Activated CD8-positive, alpha-beta memory T cell treated with anti-CD3 and anti-CD28 coated beads, Interleukin-2, amount 50 U/mL, for 48 hours (primary cell): Measurements from ENCODE around the gene SLC17A2.
"Not testable (repeated sequence)": the region's sequence is repeated elsewhere in the genome, so short reads cannot be mapped to it uniquely, and the experiment has no call there.

ENCODE experiments used
- DNase-seq: peaks from one replicate; pipeline ENCODE4 v3.0.0-alpha.2; 2020

Gene SLC17A2

DNA sequence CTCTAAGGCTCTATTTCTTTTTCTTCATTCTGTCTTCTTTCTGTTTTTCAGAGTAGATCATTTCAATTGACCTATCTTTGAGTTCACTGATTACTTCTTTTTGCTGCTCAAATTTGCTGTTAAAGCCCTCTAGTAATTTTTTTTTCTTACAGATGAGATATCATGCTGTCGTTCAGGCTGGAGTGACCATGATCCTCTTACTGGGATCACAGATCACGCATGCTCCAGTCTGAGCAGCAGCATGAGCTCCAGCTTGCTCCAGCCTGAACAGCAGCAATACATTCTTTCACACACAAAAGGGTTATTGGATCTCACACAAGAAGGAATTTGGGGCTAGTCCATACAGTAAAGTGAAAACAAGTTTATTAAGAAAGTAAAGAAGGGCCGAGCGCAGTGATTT is 19.8 kb upstream of the SLC17A2 start:
- DNase-seq, result no peak

DNA sequence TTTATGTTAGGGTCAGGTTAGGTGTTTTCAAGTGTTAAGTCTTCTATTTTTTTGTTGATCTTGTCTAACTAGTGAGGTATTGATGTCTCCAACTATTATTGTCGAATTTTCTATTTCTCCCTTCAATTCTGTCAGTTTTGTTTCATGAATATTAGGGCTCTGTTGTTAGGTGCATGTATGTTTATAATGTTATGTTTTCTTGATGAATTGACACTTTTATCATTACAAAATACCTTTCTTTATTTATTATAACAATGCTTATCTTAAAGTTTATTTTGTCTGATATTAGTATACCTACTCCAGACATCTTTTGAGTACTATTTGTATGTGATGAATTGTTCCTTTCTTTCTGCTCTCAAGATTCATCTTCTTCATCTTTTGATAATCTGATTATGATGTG is 19.2 kb upstream of the SLC17A2 start:
- DNase-seq, result no peak

DNA sequence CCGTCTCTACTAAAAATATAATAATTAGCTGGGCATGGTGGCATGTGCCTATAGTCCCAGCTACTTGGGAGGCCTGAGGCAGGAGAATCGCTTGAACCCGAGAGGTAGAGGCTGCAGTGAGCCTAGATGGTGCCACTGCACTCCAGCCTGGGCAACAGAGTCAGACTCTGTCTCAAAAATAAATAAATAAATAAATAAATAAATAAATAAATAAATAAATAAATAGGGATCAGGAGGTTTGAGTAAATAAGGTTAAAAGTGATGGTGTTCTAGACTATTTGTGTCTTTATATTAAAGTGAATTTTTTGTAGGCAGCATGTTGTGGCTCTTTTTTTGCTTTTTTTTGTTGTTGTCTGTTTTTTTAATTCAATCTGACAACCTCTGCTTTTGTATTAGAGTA is 17.0 kb upstream of the SLC17A2 start:
- DNase-seq, result not testable (repeated sequence)

DNA sequence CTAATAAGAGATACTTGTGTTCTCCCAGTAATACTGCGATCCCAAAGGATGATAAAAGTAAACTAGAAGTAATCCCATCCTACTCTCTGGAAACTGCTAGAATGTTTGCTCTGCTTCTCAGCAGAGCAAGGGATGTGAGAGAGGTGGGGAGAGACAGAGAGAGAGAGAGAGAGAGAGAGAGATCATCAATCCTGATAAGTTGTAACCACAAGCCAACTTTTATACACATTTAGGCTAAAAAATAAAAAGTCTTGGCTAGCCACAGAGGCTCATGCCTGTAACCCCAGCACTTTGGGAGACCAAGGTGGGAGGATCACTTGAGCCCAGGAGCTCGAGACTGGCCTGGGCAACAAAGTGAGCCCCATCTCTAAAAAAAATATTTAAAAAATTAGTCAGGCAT is 16.1 kb upstream of the SLC17A2 start:
- DNase-seq, result no peak

DNA sequence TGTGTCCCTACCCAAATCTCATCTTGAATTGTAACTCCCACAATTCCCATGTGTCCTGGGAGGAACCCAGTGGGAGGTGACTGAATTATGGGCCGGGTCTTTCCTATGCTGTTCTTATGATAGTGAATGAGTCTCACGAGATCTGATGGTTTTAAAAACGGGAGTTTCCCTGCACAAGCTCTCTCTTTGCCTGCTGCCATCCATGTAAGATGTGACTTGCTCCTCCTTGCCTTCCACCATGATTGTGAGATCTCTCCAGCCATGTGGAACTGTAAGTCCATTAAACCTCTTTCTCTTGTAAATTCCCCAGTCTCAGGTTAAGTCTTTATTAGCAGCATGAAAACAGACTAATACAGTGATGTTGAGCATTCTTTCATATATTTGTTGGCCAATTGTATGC is 15.2 kb upstream of the SLC17A2 start:
- not testable (repeated sequence) for DNase-seq

DNA sequence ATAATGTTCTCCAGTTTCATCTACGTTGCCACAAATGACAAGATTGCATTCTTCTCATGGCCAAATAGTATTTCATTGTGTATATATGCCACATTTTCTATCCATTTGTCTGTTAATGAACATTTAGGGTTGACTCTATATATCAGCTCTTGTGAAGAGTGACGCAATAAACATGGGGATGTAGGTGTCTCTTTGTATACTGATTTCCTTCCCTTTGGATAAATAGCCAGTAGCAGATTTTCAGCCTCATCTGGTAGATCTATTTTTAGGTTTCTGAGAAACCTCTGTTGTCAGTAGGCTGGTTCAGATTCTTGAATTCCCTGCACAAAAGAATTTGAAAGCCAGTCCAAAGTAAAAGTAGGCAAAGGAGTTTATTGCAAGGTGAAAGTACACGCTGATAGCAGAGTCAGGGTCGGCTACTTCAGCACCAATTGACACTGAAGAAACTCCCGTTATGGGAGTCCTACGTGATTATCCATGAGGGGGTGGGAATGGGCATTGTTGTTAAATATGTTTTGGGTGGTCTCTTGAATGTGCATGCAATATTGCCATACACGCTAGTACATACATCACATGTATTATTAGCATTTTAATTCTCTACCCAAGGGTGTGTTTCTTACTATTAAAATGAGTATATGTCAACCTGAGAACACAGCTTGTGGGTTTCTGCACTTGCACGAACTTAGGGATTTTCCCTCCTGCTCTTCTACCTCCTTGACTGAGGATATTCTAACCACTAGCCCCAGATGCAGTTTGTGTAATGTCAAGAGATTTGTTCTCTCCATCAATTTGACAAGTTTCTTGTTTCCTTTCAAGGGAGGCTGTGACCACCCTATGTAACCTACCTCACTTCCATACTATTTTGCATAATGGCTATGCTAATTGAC is 14.4 kb upstream of the SLC17A2 start:
- DNase-seq, result no peak

DNA sequence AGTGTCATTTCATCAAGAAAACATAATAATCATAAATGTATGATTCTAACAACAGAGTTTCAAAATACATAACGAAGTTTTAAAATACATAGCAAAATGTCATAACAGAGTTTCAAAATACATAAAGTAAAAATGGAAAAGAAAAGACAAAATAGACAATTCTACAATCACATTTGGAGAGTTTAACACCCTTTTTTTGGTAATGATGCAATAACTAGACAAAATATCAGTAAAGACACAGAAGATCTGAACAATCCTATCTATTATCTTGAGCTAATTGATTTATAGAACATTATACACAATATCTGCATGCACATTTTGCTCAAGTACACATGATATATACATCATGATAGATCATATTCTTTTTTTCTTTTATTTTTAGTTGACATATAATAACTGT is 13.4 kb upstream of the SLC17A2 start:
- DNase-seq, result no peak

DNA sequence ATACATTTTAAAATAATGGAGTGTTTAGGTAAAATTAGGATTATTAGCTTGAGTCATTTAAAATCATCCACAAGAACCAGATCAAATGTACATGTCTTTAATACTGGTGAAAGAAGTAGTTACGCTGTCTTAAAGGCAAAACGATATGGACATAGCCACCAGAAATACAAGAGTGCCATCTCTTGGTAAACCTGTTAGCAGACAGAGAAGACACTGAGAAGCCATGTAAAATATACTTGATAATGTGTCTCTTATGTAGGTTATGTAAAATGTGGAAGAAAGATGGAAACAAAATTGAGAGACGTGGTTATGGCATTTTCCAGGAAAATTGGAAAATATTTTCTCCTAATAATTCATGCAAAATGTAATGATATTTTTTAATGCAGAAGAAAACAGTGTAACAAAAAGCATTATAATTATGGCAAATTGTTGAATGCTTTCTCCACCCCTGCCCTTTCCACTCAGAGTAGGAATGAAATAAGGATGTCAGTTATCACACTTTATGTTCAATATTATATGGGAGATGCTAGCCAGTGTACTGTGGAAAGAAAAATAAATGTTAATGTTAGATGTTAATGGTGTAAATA is 12.2 kb upstream of the SLC17A2 start:
- DNase-seq, result no peak

DNA sequence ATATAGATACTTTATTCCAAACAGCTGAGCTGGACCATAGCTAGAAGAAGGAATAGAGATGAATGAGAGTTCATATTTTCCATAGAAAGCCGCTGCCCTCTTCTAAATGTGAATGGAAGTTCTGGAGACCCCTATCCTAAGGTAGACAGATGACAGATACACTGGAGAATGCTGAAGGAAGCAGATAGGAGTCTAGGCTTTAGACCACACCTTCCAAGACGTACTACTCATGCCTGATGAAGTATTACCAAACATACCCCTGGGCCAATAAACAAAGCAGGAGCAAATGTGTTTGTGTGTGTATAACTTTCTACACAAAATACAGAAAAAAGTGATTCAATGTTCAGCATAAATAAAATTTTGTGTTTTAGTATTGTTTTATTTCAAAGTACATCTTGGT is 9.1 kb upstream of the SLC17A2 start:
- DNase-seq, result no peak

DNA sequence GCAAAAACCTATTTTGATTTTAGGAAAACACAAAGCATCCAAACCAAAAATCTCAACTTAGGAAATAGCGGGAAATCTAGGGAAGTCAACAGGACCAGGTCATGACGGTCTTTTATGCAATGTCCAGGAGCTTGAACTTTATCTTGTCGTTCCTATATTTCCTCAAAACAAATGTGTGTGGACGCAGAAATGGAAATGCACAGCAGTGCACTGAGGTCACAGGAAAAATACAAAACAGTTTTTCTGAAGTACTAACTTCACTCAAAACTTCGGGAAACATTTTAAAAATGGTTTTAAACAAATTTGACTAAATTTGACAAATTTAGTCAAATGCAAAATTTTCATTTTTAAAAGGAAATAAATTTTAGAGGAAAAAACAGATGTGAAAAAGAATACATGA is 5.5 kb upstream of the SLC17A2 start:
- no peak for DNase-seq

DNA sequence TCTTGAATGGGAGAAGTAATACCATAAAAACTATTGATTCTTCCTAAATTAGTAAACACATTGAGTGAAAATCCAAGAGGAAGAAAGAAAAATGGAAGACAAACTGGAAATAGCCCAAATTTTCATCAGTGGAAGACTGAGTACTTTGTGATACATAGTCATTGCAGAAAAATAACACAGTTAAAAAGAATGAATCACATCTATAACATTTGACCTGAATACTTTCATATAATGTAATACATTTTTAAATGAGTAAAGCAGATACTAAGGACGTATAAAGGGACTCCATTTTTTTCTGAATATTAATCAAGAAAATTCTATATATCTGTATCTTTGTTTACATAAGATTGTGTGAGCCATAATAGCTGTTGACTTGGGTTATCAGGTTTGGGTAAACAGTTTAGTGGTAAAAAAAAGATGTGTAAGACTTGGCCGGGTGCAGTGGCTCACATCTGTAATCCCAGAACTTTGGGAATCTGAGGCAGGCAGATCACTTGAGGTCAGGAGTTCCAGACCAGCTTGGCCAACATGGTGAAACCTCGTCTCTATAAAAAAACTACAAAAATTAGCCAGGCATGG is 4.3 kb upstream of the SLC17A2 start:
- DNase-seq, result no peak

DNA sequence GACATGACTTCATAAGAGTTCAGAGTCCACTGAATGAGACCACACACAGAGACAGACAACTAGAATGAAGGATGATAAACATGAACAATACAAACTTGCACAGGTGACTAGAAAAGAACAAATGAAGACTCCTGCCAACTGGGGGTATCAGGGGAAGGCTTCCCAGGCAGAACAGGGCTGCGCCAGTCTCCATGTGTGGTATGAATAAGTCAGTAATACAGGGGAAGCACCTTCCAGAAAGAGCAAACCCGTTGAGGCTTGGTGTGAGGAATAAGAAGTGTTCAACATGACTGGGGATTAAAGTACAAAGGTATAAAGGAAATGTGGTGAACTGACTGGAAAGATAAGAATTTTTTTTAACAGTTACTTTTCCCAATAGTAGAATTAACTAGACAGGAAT is 3.7 kb upstream of the SLC17A2 start:
- no peak for DNase-seq

DNA sequence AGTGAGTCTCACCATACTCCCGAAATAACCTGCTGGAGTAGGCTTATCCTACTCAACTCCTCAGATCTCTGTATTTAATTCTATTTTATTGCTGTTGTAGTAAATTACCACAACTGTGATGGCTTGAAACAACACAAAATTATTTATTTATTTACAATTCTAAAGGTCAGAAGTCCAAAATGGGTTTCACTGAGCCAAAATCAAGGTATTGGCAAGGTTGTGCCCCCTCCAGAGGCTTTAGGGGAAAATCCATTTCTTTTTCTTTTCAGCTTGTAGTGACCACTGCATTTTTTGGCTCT is 869 bp upstream of the SLC17A2 start:
- no peak for DNase-seq

DNA sequence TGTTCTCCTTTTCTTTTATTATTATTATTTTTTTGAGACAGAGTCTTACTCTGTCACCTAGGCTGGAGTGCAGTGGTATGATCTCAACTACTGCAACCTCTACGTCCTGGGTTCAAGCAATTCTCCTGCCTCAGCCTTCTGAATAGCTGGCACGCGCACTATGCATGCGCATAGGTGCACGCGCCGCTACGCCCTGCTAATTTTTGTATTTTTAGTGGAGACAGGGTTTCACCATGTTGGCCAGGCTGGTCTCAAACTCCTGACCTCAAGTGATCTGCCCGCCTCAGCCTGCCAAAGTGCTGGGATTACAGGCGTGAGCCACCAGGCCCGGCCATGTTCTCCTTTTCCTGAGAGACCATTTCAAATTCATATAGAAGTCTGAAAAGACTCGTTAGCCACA is 706 bp downstream of the SLC17A2 start:
- DNase-seq, result not testable (repeated sequence)

DNA sequence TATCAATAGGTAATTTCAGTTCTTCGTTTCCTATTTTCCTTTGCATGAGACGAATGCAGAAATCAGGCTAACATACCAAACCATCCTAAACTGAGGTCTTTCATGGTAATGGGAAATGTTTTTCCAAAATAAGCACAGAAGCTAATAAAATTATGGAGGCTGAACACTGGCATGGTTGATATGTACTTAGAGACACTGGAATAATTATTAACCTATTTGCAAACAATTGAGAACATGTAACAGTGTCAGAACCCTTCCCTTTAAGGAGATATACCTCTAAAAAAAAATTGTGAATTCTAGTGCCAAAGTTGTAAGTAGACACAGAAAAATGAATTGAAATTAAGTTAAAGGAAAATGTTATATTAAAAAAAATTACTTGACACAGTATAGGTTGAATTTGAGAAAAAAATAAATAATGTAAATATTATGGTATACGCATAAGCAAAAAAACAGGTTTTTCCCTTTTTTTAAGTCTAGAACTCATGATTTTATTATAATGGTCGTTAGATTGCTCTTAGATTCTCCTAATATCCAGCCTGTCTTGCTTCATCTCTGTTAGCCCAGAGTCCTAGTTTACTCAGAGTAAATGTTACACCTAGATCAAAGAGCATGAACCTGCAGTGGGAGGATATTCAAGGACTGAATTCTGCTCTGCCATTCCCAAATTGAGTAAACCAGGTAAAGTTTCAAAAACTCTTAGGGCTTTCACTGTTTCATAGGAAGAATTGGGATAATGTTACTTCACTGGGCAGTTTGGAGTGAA is 1.7 kb downstream of the SLC17A2 start:
- DNase-seq, result no peak

DNA sequence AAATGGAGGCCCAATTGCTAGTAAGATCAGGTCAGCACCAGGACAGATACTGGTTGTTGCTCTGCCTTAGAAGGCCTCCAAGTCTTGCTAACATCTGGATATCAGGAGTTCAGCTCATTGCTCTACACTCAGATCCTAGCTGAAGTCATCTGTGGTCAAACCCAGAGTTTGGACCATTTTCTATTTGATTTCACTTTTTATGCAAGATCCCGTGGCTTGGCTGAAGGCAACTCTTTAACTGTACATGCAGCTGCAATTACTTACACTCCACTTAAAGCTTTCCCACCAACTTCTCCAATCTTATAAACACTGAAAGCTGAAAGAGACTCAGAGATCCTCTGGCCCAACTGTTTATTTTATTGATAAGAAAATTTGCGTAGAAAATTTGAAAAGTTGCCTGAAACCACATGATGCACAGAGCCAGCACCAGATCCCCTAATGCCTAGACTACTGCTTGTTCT is 2.7 kb downstream of the SLC17A2 start:
- no peak for DNase-seq

DNA sequence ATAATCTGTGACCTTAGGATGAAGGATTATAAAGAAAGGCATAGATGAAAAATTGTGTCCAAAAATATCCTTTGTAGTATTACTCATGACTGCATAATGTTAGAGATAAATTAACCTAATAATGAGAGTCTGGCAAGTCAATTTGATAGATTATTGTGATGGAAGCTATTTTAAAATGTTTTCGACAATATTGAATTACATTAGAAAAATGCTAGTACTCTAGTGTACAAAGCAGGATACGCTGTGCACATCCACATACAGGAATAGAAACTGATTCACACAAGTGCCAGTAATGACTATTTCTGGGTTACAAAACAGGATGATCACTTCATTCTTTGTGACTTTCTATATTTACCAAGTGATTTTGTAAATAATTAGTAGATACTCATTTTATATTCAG is 3.3 kb downstream of the SLC17A2 start:
- no peak for DNase-seq

DNA sequence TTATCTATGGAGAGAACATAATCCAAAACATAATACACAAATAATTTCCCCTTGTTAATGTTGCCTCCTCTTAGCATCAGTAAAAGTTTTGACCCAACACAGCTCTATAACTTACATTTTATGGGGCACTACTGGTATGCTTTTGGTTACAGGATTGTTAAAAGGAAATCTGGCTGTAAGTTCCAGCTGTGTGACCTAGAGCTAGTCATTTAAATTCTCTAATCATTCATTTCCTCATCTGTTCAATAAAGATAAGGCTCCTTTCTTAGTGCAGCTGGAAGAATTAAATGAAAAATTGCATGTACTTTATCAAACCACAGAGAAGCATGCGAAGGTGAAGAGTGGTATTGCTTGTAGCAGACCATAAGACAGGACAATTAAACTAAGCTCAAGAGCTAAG is 4.6 kb downstream of the SLC17A2 start:
- no peak for DNase-seq

DNA sequence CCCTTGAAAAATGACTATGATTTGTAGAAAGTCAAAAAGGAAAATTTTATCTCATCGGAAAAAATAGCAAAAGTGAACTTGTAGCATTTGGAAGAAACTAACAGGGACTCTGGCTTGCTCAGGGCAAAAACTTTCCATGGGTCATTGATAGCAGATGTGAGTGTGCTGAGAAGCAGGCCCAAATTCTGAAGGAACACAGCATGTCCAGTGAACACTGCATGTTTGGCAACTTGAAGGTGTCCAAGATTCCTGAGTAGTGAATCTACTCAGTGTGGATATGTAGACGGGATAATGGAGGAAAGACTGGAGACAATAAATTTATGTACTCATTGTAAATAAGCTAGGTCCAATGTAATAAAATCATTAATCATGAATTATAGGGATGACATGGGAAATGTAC is 8.2 kb downstream of the SLC17A2 start:
- no peak for DNase-seq

DNA sequence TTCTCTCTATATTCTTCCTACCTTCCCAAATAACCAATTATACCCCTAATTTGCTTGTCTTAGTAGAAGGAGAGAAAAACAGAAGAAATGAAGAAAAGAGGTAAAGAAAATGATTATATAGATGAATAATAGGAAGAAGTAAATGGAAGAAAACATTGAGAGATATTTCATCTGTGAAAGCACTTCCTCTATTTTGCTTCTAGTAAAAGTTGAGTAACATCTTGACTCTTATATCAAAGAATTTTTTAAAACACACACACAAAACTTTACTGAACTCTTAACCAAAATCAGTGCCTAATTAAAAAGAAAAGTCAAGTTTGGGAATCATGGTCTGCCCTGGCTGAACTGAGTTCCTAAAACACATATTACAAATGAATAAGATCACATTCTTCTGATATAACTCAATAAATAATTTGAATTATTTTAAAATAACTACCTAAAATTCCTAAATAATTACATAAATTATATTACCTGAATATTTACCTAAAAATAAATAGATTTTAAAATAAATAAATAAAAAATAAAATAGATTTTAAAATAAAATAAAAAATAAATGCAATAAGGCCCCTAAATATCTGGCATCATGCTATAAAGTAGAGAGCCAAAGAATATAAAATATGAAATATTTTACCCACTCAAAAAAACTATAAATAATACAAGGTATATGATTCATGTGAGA is 8.8 kb downstream of the SLC17A2 start:
- DNase-seq, result no peak

DNA sequence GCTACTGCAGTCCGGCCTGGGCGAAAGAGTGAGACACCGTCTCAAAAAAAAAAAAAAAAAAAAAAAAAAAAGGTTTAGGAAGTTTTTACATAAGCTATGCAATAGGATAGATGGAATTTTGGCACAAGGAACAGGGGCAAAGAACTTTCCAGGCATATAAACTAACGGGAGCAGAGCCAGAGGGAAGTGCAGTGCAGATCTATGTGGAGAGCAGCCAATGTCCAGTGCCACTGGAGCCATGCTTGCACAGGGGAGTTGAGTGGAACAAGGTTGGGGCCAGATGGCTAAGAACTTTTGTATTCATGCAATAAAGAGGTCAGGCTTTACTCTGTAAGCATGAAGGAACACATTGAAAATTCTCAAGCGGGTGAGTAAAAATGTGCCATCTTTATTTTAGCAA is 10.8 kb downstream of the SLC17A2 start:
- DNase-seq, result no peak

DNA sequence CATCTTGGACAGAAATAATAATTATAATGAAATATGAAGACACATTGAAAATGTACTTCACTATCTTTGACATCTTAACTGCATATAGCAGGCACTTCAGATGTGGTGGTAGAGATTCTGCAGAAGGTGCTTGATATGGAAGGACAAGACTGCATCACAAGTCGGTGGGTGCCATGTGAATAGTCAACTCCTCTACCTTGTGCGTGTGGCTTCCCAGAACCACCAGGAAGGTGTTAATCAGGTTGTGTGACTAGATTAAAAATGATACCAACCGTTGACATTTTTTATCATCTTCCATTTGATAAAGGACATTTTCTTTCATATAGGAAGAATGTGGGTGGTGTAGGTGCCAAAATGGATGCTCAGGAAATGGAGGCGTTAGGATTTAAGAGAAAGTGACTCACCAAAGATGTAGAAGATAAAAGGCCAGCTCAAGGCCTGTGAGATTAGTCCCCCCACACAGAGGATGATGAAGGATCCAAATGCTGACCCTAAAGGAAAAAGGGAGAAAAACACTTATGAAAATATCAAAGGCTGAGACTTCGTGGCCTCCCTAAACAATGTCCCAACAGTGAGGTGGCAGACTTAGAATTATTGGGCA is 12.3 kb downstream of the SLC17A2 start:
- DNase-seq, result no peak
